BLaER1 treated with 17β-estradiol and CSF1 and Interleukin-3, amounts not matched to agents 10 nM and 100 nM (cell line): ENCODE measurements around the gene FFAR1.
A peak's percentile ranks its signal among the peaks of the same experiment; 100 is the strongest.

ENCODE experiments used
- H3K27ac ChIP-seq, 11 experiments: shearing (Covaris generic); formaldehyde crosslinking; 2 replicates each; pipeline ENCODE4 v1.8.1; 2022
- H3K27me3 ChIP-seq, 11 experiments: shearing (Covaris generic); formaldehyde crosslinking; 2 replicates each; pipeline ENCODE4 v1.8.1; 2022
- H3K36me3 ChIP-seq, 11 experiments: shearing (Covaris generic); formaldehyde crosslinking; 2 replicates each; pipeline ENCODE4 v1.8.1; 2022
- H3K4me1 ChIP-seq, 10 experiments: shearing (Covaris generic); formaldehyde crosslinking; 2 replicates each; pipeline ENCODE4 v1.8.1; 2022
- H3K4me2 ChIP-seq, 11 experiments: shearing (Covaris generic); formaldehyde crosslinking; 2 replicates each; pipeline ENCODE4 v1.8.1; 2022
- H3K4me3 ChIP-seq, 10 experiments: shearing (Covaris generic); formaldehyde crosslinking; 2 replicates each; pipeline ENCODE4 v1.8.1; 2022
- H3K9ac ChIP-seq, 11 experiments: shearing (Covaris generic); formaldehyde crosslinking; 2 replicates each; pipeline ENCODE4 v1.8.1; 2022
- H3K9me3 ChIP-seq, 11 experiments: shearing (Covaris generic); formaldehyde crosslinking; replicated peaks in 1 of 11; 2 replicates each; pipeline ENCODE4 v1.8.1; 2022
- H4K20me1 ChIP-seq, 11 experiments: shearing (Covaris generic); formaldehyde crosslinking; 2 replicates each; pipeline ENCODE4 v1.8.1; 2022
- Cebpa-rat ChIP-seq, 11 experiments: shearing (Covaris generic); IDR thresholded peaks; 2 replicates each; pipeline ENCODE4 v1.8.1; 2022

FFAR1 gene

DNA sequence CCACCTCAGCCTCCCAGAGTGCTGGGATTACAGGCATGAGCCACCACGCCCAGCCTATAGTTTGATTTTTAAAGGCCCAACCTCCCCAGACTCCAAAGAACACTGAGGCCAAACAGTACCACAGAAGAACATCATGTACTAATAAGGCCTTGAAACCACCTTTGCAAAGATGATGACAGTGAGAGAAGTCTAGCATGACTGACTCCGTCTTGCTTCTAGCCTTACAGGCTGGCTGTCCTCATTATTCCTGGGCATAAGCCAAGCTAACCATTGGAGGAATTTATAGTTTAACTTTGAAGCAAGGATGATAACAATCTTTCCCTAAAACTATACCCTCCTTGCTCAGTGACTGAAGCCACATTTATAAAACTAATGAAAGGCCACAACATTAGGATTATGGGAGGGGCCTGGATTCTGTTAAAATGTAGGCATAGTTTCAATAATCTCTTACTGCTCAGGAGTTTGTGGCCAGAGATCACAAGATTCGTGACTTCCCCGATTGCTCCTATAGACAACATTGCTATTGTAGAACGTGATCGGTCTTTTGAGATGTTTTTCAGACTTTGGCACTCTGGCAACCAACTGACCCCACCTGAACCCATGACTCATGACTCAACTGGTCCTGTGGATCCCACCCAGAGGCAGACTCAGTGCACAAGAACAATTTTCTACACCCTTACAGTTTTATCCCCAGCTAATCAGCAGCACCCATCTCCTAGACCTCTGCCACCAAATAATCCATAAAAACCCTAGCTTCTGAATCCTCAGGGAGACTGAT, 40.8 kb downstream of the FFAR1 start:
- Histone ChIP-seq H4K20me1 (no peaks in the 10 kb centered on the region), H3K4me3 (no peak overlapping the region), H3K9ac (no peak overlapping the region), H3K36me3 (peaks cover 0 to 7% (median 0%) of the 10 kb centered on the region in 11 experiments; a peak in 2 of 22 replicates), H3K27ac (no peak overlapping the region), H3K4me1 (peaks cover 6 to 15% (median 8%) of the 10 kb centered on the region in 10 experiments; a peak in 19 of 20 replicates), H3K27me3 (no peaks in the 10 kb centered on the region), H3K9me3 (peaks cover 57 to 76% (median 62%) of the 10 kb centered on the region in 11 experiments), H3K4me2 (no peak overlapping the region)
- TF ChIP-seq Cebpa-rat (IDR thresholded peaks at IDR 0.05): no peak

DNA sequence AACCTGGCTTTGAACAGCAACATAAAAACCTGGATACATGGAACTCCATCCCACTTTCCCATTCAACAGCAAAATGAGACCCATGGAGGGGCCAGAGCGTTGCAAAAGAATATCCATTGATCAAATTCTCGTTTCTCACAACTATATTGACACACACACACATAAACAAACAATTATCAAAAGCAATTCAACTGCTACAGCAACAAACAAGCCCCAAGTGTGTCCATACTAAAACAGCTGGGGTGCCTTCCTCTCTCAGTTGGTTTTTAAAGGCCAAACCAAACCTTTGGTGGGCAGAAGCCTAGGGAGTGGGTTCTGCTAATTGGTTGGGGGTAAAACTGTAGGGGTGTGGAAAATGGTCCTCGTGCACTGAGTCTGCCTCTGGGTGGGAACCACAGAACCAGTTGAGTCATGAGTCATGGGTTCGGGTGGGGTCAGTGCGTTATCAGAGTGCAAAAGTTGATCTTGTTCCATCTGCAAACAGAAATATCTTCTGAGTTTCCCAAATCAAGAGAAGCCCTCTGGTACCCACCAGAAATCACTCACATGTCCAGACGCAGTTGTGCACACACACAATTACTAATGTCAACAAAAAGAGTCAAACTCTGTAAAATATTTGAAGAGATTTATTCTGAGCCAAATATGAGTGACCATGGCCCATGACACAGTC, 41.6 kb downstream of the FFAR1 start:
- H3K4me1 ChIP-seq: peaks cover 9 to 22% (median 12%) of the 10 kb centered on the region in 10 experiments; a peak in 19 of 20 replicates
- no peak overlapping the region for H3K9ac ChIP-seq
- peaks cover 49 to 67% (median 54%) of the 10 kb centered on the region in 11 experiments for H3K9me3 ChIP-seq
- no peak overlapping the region for H3K4me3 ChIP-seq
- H3K36me3 ChIP-seq: peaks cover 0 to 7% (median 0%) of the 10 kb centered on the region in 11 experiments; a peak in 2 of 22 replicates
- TF ChIP-seq Cebpa-rat (IDR thresholded peaks at IDR 0.05): no peak
- no peaks in the 10 kb centered on the region for H3K27me3 ChIP-seq
- peak overlapping the region in 2 of 11 experiments; percentile 17 to 29; a peak in 2 of 22 replicates for H3K4me2 ChIP-seq
- H3K27ac ChIP-seq: no peak overlapping the region
- no peaks in the 10 kb centered on the region for H4K20me1 ChIP-seq

DNA sequence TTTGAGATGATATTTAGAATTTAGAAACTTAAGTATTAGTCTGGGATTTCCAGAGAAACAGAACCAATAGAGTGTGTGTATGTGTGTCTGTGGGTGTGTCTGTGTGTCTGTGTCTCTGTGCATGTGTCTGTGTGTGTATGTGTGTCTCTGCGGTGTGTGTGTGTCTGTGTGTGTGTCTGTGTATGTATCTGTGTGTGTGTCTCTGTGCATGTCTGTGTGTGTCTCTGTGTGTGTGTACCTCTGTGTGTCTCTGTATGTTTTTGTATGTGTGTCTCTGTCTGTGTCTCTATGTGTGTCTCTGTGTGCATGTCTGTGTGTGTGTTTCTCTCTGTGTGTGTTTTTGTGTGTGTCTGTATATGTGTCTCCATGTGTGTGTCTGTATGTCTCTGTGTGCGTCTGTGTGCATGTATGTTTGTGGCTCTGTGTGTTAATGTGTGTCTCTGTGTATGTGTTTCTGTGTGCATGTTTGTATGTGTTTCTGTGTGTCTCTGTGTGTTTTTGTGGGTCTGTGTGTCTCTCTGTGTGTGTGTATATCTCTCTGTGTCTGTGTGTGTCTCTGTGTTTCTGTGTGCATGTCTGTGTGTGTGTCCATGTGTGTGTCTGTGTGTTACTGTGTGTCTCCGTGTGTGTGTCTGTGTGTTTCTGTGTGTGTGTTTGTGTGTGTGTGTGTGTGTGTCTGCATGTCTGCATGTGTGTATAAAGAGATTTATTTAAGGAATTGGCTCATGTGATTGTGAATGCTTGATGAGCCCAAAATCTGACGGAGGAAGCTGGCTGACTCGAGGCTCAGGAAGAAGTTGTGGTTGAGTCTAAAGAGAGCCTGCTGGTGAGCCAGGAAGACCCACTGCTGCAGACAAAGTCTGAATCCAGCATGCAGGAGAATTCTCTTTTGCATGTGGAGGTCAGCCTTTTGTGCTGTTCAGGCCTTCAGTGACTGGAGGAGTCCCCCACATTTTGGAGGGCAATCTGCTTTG, 45.3 kb downstream of the FFAR1 start:
- Histone ChIP-seq H3K4me3 (no peak overlapping the region), H3K9me3 (peaks cover 12 to 30% (median 17%) of the 10 kb centered on the region in 11 experiments; a peak in 21 of 22 replicates), H3K27me3 (no peaks in the 10 kb centered on the region), H3K4me2 (peak overlapping the region; percentile 22 to 67 (median 42); a peak in 21 of 22 replicates), H4K20me1 (no peaks in the 10 kb centered on the region), H3K27ac (no peak overlapping the region), H3K4me1 (peaks cover 9 to 46% (median 16%) of the 10 kb centered on the region in 10 experiments; a peak in 19 of 20 replicates), H3K9ac (peak overlapping the region in 2 of 11 experiments; percentile 13 to 15; a peak in 1 of 22 replicates), H3K36me3 (no peaks in the 10 kb centered on the region; a peak in 1 of 22 replicates)
- TF ChIP-seq Cebpa-rat (IDR thresholded peaks at IDR 0.05): no peak

DNA sequence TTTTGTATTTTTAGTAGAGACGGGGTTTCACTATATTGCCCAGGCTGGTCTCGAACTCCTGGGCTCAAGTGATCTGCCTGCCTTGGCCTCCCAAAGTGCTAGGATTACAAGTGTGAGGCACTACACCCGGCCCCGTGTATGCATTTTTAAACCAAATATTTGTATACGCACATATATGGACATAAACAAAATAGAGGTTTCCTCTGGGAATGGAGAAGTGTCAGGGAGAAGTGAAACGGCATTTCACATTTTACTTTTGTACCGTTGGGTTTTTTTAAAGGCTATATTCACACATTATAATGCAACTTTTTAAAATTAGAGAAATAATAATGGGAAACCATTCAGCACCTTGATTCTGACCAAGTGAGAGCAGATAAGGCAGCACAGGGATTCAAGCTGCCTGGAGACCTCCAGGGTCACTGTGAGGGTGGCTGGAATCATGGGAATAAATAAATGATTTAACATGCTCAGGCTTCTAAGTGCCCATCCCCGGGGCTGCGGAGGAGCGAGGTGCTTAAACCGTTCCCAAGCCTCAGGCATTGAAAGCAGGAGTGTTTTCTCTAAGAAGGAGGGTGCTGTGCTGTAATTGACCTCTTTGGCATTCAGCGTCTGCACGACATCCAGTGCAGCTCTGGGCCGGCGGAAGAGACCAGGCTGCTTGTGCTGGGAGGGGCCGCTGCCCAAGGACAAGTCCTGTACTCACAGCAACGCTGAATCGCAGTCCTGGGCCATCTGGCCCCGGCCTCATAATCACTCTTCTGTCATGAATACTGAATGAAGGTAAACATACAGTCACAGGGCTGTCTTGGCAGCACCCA, 47.9 kb downstream of the FFAR1 start:
- H3K4me3 ChIP-seq: no peak overlapping the region
- peak overlapping the region in 1 of 11 experiments; percentile 4; a peak in 1 of 22 replicates for H3K27ac ChIP-seq
- peaks cover 22 to 46% (median 24%) of the 10 kb centered on the region in 10 experiments for H3K4me1 ChIP-seq
- H3K9ac ChIP-seq: peak overlapping the region in 1 of 11 experiments; percentile 11; a peak in 1 of 22 replicates
- no peaks in the 10 kb centered on the region for H3K27me3 ChIP-seq
- H4K20me1 ChIP-seq: no peaks in the 10 kb centered on the region
- TF ChIP-seq Cebpa-rat (IDR thresholded peaks at IDR 0.05): no peak
- peak overlapping the region in 4 of 11 experiments; percentile 4 to 82 (median 54); a peak in 7 of 22 replicates for H3K4me2 ChIP-seq
- peaks cover 0 to 7% (median 0%) of the 10 kb centered on the region in 11 experiments; a peak in 1 of 22 replicates for H3K9me3 ChIP-seq
- H3K36me3 ChIP-seq: no peaks in the 10 kb centered on the region

DNA sequence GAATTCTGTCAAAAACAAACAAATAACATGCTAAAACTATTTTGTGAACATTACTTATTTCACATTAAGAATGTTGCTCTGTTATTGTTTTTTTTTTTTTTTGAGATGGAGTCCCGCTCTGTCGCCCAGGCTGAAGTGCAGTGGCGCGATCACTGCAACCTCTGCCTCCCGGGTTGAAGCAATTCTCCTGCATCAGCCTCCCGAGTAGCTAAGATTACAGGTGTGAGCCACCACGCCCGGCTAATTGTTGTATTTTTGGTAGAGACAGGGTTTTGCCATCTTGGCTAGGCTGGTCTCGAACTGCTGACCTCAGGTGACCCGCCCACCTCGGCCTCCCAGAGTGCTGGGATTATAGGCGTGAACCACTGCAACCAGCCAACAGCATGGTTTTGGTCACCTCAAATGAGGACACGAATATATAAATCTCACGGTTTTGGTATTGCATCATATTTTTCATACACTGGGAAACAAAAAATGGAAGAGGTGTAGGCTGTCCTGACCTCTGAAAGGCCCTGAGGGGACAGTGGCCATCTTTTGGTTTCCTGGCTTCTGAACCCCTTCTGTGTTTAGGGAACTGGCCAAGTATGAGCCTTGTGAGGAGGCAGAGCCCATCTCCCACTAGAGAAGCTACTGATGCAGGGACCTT, 48.7 kb downstream of the FFAR1 start:
- H3K4me1 ChIP-seq: peaks cover 26 to 54% (median 29%) of the 10 kb centered on the region in 10 experiments
- peak overlapping the region in 2 of 11 experiments; percentile 51 to 82; a peak in 5 of 22 replicates for H3K4me2 ChIP-seq
- no peak overlapping the region for H3K27ac ChIP-seq
- H4K20me1 ChIP-seq: no peaks in the 10 kb centered on the region
- TF ChIP-seq Cebpa-rat (IDR thresholded peaks at IDR 0.05): peak in 4 of 11 experiments; percentile 19 to 76 (median 41); a peak in 5 of 22 replicates
- H3K9ac ChIP-seq: no peak overlapping the region
- no peaks in the 10 kb centered on the region for H3K36me3 ChIP-seq
- H3K27me3 ChIP-seq: no peaks in the 10 kb centered on the region
- no peaks in the 10 kb centered on the region for H3K9me3 ChIP-seq
- H3K4me3 ChIP-seq: no peak overlapping the region

DNA sequence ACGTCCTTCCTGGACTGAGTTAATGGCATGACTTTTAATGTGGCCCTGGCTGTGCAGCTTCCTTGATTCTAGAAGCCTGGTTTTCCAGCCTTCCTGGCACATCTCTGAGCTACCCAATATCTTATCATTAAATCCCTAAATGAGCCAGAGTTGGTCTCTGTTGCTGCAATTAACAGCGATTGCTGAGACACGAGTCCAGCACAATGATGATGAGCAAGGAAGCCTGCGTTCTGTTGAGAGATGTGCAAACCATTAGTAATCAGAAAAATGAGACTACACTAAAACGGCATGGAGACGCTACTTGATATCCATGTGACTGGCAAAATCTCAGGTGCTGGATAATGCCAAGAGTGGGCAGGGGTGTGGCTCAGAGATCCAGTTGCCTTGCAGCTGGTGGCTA, 49.4 kb downstream of the FFAR1 start:
- H3K9ac ChIP-seq: no peak overlapping the region
- no peaks in the 10 kb centered on the region for H4K20me1 ChIP-seq
- H3K27me3 ChIP-seq: no peaks in the 10 kb centered on the region
- H3K27ac ChIP-seq: no peak overlapping the region
- peak overlapping the region in 2 of 11 experiments; percentile 14 to 51; a peak in 2 of 22 replicates for H3K4me2 ChIP-seq
- peaks cover 33 to 61% (median 36%) of the 10 kb centered on the region in 10 experiments for H3K4me1 ChIP-seq
- no peaks in the 10 kb centered on the region for H3K9me3 ChIP-seq
- no peaks in the 10 kb centered on the region for H3K36me3 ChIP-seq
- no peak overlapping the region for H3K4me3 ChIP-seq
- TF ChIP-seq Cebpa-rat (IDR thresholded peaks at IDR 0.05): no peak
